Neural crest cell (in vitro differentiated cells): ENCODE data around the gene MYH7. TPM values are rescaled to one million over a fixed set of nuclear protein-coding genes. Genes with fewer than 3 reads are reported as not detected.
"Not testable (repeated sequence)": the region's sequence is repeated elsewhere in the genome, so short reads cannot be mapped to it uniquely, and the experiment has no call there.

Experiments
- DNase-seq: peaks from one replicate; pipeline ENCODE4 v3.0.0; 2021; ENCODE audit warnings: low read depth, mixed read lengths, low spot score
- H3K27ac Mint-ChIP-seq: one replicate; pipeline ENCODE4 v1.8.0; 2021; ENCODE audit warnings: mild to moderate bottlenecking, mixed read lengths; ENCODE audit not compliant: unreplicated experiment
- H3K27me3 Mint-ChIP-seq: 2 replicates; pipeline ENCODE4 v1.8.0; 2021; ENCODE audit warnings: low read depth, mild to moderate bottlenecking, mixed read lengths
- H3K36me3 Mint-ChIP-seq: 2 replicates; pipeline ENCODE4 v1.8.0; 2021; ENCODE audit warnings: low read depth, mild to moderate bottlenecking, mixed read lengths
- H3K4me1 Mint-ChIP-seq: 2 replicates; pipeline ENCODE4 v1.8.0; 2021; ENCODE audit warnings: mixed read lengths
- H3K4me3 Mint-ChIP-seq: one replicate; pipeline ENCODE4 v1.8.0; 2021; ENCODE audit warnings: mild to moderate bottlenecking, mixed read lengths
- H3K9me3 Mint-ChIP-seq: 2 replicates; pipeline ENCODE4 v1.8.0; 2021; ENCODE audit warnings: mixed read lengths
- total RNA-seq: library from RNA; stranded (reverse); gene quantifications from 2 replicates; pipeline ENCODE4 v1.2.1, GENCODE V29; 2021
- TF ChIP-seq, protein P1 (sequence below): fragments of 200-600 bp; sonication (generic); conservative IDR thresholded peaks from 2 replicates; pipeline ENCODE4 v1.5.0; 2021; ENCODE audit warnings: antibody characterized with exemption, mild to moderate bottlenecking

Gene MYH7
- total RNA-seq, 1 donor from 2014 or later: 0.05 TPM

DNA sequence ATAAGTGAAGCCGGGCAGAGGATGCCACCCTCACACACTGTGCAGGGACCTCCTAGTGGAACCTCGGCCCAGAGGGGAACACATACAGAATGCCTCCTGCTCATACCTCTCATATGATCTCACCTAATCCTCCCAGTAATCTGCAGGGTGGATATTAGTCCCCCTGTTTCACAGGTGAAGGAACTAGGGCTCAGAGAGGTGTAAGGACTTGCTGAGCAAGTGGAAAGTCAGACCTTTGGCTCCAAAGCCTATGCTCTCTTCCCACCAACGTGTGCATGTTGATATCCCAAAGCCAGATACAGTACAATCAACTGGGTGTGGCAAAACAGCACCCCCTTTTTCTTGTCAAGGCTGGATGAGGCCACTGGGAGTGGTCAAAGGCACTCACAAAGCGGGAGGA is 31.6 kb downstream of the MYH7 start:
- Mint-ChIP-seq H3K36me3 (no peaks in the 10 kb centered on the region), H3K27ac (no peak overlapping the region), H3K4me3 (no peak overlapping the region), H3K27me3 (peaks cover 30% of the 10 kb centered on the region), H3K4me1 (peaks cover 2% of the 10 kb centered on the region), H3K9me3 (no peaks in the 10 kb centered on the region)
- TF ChIP-seq, protein P1, sequence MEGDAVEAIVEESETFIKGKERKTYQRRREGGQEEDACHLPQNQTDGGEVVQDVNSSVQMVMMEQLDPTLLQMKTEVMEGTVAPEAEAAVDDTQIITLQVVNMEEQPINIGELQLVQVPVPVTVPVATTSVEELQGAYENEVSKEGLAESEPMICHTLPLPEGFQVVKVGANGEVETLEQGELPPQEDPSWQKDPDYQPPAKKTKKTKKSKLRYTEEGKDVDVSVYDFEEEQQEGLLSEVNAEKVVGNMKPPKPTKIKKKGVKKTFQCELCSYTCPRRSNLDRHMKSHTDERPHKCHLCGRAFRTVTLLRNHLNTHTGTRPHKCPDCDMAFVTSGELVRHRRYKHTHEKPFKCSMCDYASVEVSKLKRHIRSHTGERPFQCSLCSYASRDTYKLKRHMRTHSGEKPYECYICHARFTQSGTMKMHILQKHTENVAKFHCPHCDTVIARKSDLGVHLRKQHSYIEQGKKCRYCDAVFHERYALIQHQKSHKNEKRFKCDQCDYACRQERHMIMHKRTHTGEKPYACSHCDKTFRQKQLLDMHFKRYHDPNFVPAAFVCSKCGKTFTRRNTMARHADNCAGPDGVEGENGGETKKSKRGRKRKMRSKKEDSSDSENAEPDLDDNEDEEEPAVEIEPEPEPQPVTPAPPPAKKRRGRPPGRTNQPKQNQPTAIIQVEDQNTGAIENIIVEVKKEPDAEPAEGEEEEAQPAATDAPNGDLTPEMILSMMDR: no peak
- no peak for DNase-seq

DNA sequence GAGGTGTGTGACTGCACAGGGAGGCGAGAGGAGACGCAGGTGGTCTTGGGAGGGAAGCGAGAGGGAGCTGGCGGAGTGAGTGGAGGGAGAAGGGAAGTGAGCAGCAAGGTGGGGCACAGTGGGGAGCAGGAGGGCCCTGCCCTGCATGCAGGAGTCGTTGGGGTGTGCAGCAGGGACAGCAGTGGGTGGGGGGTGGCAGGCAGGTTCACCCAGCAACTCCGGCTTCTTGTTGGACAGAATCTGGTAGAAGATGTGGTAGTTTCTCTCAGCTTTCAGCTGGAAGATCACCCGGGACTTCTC is 32.4 kb downstream of the MYH7 start:
- H3K4me1 Mint-ChIP-seq: no peaks in the 10 kb centered on the region
- no peaks in the 10 kb centered on the region for H3K36me3 Mint-ChIP-seq
- no peaks in the 10 kb centered on the region for H3K9me3 Mint-ChIP-seq
- H3K27ac Mint-ChIP-seq: no peak overlapping the region
- H3K27me3 Mint-ChIP-seq: peaks cover 32% of the 10 kb centered on the region
- H3K4me3 Mint-ChIP-seq: no peak overlapping the region
- TF ChIP-seq, protein P1: no peak
- DNase-seq: no peak

DNA sequence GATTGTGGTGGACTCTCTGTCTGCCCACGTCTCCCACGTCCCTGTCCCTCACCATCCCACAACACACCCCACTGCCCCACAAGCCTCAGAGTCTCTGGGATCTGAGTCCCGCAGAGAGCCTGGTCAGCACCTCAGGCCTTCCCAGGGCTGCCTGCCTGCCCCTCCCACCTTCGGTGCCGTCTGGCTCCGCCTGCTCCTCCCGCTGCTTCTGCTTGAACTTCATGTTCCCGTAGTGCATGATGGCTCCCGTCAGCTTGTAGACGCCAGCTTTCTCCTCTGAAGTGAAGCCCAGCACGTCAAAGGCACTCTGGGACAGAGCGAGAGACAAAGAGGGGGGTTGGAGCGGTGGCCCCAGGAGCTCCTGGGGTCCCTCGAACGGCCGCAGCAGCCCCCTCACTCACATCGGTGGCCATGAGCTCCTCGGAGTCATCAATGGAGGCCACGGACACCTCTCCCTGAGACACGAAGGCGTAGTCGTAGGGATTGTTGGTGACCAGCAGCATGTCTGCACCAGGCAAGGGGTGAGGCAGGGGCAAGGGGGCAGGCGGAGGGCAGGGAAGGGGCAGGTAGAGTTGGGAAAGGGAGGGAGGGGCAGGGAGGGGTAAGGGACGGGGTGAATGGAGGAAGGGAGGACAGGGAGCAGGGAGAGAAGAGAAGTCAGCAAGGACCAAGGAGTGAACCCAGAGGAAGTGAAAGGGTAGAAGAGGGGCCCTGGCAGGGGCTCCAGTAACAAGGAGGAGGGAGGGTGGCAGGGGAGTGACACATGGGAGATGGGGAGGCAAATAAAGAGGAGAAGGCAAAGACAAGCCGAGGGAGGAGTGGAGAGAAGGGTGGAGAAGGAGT is 32.9 kb downstream of the MYH7 start:
- no peak for DNase-seq
- H3K4me1 Mint-ChIP-seq: no peaks in the 10 kb centered on the region
- H3K9me3 Mint-ChIP-seq: no peaks in the 10 kb centered on the region
- no peak overlapping the region for H3K4me3 Mint-ChIP-seq
- peaks cover 29% of the 10 kb centered on the region for H3K27me3 Mint-ChIP-seq
- H3K36me3 Mint-ChIP-seq: no peaks in the 10 kb centered on the region
- H3K27ac Mint-ChIP-seq: no peak overlapping the region
- TF ChIP-seq, protein P1: no peak

DNA sequence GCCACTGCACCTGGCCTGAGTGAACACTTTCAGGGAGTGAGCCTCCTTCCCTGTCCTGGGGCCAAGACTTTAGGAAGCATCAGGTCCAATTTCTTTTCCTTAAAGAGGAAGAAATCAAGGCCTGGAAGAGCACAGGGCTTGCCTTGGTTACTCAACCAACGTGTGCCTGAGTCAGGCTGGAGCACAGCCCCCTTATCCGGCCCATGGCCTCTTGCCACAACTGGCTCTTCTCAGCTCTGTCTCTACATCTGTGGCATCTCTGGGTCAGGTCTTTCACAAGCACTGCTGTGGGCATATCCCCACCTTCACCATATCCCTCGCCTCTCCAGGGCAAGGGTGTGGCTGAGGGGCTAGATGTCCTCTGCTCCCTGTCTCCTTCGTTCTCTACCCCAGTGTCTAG is 34.2 kb downstream of the MYH7 start:
- Mint-ChIP-seq H3K4me1 (no peaks in the 10 kb centered on the region), H3K4me3 (no peak overlapping the region), H3K27me3 (peaks cover 27% of the 10 kb centered on the region), H3K36me3 (no peaks in the 10 kb centered on the region), H3K9me3 (no peaks in the 10 kb centered on the region), H3K27ac (no peak overlapping the region)
- no peak for DNase-seq
- TF ChIP-seq, protein P1: no peak

DNA sequence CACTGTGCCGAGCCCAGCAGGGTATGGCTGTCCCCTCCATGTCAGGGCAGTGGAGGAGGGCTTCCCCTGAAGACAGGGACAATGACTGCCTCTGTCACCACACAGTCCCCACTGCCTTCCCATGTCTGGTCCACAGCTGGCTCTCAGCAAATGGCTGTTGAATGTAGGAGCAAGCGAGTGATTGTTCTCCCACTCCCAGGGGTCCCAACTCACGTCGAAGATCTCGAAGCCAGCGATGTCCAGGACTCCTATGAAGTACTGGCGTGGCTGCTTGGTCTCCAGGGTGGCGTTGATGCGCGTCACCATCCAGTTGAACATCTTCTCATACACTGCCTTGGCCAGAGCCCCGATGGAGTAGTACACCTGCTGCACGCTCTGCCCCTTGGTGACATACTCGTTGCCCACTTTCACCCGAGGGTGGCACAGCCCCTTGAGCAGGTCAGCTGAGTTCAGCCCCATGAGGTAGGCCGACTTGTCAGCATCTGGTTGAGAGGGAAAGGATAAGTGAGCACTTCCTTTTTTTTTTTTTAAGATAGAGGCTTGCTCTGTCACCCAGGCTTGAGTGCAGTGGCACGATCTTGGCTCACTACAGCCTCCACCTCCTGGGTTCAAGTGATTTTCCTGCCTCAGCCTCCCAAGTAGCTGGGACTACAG is 34.8 kb downstream of the MYH7 start:
- H3K27me3 Mint-ChIP-seq: peaks cover 24% of the 10 kb centered on the region
- not testable (repeated sequence) for H3K27ac Mint-ChIP-seq, H3K36me3 Mint-ChIP-seq, DNase-seq, H3K4me3 Mint-ChIP-seq, H3K9me3 Mint-ChIP-seq, H3K4me1 Mint-ChIP-seq

DNA sequence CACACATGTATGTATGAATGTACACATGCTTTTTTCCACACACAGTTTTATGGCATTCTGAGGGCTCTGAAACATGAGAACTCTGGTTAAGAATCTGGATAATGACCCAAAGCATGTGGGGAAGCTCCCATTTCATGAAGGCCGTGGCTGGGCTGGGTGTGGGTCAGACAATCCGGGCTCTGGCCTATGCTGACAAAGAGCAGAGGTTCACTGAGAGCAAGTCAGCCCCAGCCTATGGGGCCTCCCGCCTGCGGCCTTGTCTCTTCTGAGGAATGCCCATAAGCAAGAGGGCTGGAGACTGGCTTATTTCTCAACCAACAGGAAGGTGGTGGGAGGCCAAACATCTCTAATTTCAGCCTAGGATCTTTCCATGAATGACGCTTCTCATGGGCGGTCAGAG is 35.9 kb downstream of the MYH7 start:
- Mint-ChIP-seq H3K27ac (no peak overlapping the region), H3K9me3 (no peaks in the 10 kb centered on the region), H3K27me3 (peaks cover 19% of the 10 kb centered on the region)

More for the DNA sequence above, 35.9 kb downstream of the MYH7 start:
- DNase-seq: no peak
- TF ChIP-seq, protein P1: no peak
- no peaks in the 10 kb centered on the region for H3K36me3 Mint-ChIP-seq
- no peak overlapping the region for H3K4me3 Mint-ChIP-seq
- no peaks in the 10 kb centered on the region for H3K4me1 Mint-ChIP-seq
